GM13976 (cell line): Measurements from ENCODE around the gene FMNL1.

Experiments
- DNase-seq: peaks from one replicate; pipeline ENCODE4 v3.0.0; 2012; ENCODE audit warnings: low spot score
- CTCF ChIP-seq: IDR thresholded peaks from 2 replicates; pipeline ENCODE4 v1.5.1; 2012; ENCODE audit warnings: borderline replicate concordance, mild to moderate bottlenecking; ENCODE audit not compliant: insufficient read depth; ENCODE audit errors: extremely low read depth, missing control alignments, control extremely low read depth
- in situ Hi-C: fragments of 300-500 bp; cut with MboI; formaldehyde crosslinking; loops from one replicate; pipeline ENCODE4 v1.12.0; 2022; ENCODE audit warnings: low sequenced_read_pairs, mixed read lengths, inconsistent platforms; ENCODE audit not compliant: unreplicated experiment

FMNL1 gene

GRCh38 chr17:45235416-45236281 is 14.0 kb downstream of the FMNL1 start:
- peak; percentile 81 for DNase-seq
- peak; percentile 77 for TF ChIP-seq CTCF
- in situ Hi-C loops, result no loop called here

DNA sequence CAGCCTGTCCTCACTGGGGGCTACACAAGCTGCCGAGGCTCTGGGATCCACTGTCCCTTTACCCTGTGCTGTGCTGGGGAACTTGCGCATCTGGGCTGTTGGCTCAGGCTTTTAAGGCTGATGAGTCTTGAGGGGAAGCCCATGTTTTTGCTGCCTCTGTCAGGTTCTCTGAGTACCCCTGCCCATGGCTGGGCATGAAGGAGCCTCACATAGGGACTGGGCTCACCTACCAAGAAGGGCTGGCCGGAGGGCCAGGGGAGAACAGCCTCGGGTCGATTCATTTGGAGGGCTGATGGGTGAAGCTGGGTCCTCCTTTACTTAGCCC is 14.6 kb downstream of the FMNL1 start:
- DNase-seq, result no peak
- no peak for TF ChIP-seq CTCF
- in situ Hi-C loops, result no loop called here

GRCh38 chr17:45237686-45238085 is 16.0 kb downstream of the FMNL1 start:
- no peak for DNase-seq
- no peak for TF ChIP-seq CTCF
- in situ Hi-C loops, result no loop called here

DNA sequence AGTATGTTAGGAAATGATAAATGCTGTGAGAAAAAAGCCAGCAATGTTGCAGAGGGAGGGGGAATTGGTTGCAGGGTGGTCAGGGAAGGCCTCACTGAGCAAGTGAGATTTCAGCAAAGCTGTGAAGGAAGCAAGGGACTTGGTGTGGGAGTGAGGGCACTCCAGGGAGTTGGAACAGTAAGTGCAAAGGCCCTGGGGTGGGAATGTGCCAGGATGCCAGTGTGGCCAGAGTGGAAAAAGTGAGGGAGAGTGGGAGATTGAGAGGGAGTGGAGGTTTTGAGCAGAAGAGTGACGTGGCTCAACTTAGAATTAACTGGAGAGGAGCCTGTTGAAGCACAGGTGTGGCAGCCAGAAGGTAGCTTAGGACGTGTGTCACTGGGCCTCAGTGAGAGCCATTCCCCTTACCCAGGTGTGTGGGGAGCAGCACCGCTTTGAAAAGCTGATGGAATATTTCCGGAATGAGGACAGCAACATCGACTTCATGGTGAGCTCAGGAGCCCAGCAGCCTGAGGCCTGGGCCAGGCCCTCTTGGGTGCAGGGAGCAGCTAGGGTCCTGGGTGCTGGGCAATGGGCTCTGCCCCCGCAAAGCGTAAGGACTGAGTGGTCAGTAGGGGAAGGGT is 16.6 kb downstream of the FMNL1 start:
- no peak for TF ChIP-seq CTCF
- in situ Hi-C loops, result no loop called here

DNA sequence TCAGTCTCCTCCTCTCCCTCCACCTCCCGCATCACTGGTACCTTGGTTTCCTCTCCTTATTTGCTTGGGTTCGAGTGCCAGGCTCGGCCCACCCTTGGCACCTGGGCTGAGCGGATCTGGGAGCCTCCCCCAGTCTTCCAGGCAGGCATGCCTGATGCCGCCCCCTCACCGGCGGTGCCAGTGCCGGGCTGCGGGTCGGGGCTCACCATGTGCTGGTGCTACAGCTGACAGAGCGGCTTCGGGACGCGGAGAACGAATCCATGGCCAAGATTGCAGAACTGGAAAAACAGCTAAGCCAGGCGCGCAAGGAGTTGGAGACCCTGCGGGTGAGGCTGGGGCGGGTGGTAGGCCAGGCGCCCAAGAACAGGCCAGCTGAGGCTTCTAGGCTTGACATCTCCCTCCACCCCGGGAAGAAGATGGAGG is 19.2 kb downstream of the FMNL1 start:
- in situ Hi-C loops, result no loop called here
- no peak for DNase-seq
- TF ChIP-seq CTCF, result no peak

More for the DNA sequence above, 16.6 kb downstream of the FMNL1 start:
- no peak for DNase-seq

DNA sequence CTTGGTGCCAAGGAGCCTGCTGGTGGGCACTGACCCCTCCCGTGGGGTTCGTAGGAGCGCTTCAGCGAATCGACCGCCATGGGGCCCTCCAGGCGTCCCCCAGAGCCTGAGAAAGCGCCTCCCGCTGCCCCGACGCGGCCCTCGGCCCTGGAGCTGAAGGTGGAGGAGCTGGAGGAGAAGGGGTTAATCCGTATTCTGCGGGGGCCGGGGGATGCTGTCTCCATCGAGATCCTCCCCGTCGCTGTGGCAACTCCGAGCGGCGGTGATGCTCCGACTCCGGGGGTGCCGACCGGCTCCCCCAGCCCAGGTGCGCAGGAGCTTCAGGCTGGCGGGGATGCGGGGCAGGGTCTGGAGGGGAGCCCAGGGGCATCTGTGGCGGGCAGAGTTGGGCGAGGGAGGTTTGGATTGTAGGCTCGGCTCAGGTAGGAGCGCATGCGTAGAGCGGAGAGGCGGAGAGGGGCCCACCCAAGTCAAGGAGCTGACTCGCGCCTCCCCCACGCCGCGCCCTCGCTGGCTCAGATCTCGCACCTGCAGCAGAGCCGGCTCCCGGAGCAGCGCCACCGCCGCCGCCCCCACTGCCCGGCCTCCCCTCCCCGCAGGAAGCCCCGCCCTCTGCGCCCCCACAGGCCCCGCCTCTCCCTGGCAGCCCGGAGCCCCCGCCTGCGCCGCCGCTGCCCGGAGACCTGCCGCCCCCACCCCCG is 19.8 kb downstream of the FMNL1 start:
- no peak for TF ChIP-seq CTCF
- no peak for DNase-seq
- in situ Hi-C loops, result no loop called here
